A172 (cell line): ENCODE data around the gene MXRA7. TPM values are rescaled to one million over a fixed set of nuclear protein-coding genes. Genes with fewer than 3 reads are reported as not detected.
A peak's percentile ranks its signal among the peaks of the same experiment; 100 is the strongest.
"Not testable (repeated sequence)": the region's sequence is repeated elsewhere in the genome, so short reads cannot be mapped to it uniquely, and the experiment has no call there.

ENCODE experiments used
- DNase-seq: peaks from one replicate; pipeline ENCODE4 v3.0.0-alpha.2; 2015; ENCODE audit warnings: low spot score
- total RNA-seq: library from RNA; depleted of rRNA; stranded (reverse); fragments of >200 nt; shearing (Covaris generic); gene quantifications from 2 replicates; pipeline ENCODE4 v1.2.3, GENCODE V29; 2014

Gene MXRA7
- total RNA-seq, 1 experiment from 2014 or later, result 187 TPM

DNA sequence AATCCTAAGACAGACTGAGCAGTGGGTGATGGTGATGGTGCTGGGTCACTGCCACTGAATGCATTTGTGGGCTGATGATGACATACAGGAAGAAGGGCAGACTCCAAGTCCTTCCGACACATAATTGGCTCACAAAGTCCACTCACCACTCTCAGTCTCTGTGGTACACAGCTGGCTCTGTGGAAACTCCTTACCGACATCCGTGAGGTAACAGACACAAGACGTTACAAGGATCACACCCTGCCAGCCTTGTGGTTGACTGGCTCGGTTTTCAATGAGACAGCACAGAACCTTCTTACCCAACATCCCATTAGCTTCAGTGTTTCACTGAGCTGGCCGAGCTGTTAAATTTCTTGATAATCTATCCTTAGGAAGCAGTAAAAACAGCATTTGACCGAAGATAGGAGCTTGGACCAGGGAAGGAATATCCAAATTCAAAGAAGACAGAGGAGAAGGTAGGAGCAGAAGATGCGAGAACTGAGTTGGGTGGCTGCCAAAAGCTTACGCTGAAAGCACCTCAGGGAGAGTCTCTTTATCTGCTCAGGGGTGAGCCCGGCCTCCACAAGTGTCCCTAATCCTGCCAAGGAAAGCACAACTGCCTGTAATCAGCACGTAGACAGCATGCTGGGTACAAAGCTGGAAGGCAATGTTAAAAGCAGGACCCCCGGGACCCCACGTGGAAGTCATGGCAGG, 5.5 kb upstream of the MXRA7 start:
- peak; percentile 99 for DNase-seq

DNA sequence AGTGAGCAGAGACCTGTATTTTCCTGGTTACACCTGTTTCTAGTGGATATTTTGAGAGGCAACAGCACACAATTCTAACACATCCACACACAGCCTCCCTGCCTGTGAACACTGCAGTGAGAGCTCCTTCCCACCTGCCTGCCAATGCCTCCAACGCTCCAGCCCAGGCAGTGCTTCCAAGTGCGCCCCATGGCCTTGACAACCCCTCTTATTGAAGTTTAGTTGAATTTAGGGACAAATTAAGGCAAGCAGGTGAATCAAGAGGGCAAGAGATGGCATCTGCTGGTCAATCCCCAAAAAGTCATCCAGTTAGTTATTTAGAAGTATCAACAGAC, 4.7 kb upstream of the MXRA7 start:
- no peak for DNase-seq

- peak; percentile 52 for DNase-seq
These were observed 4.2 kb upstream of the MXRA7 start for GRCh38 chr17:76714822-76715495.

- DNase-seq, result no peak
These were observed 3.6 kb upstream of the MXRA7 start for GRCh38 chr17:76714336-76714735.

DNA sequence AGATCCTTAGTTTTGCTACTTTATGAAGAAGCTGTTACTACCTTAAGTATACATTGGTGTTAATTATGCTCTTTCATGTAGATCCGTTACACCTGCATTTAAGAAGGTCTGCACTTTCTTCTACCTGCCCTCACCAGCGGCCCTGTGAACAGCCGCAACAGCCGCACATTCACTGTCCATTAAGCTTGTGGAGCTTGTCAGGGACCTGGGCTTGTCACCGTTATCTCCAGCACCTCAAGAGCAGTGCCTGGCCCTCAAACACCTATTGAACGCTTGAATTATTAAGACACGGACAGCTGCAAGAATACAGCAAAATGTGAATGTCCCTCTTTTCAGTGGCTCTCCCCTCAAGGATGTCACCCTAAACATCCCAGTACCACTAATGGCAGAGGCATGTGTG, 3.0 kb upstream of the MXRA7 start:
- no peak for DNase-seq

DNA sequence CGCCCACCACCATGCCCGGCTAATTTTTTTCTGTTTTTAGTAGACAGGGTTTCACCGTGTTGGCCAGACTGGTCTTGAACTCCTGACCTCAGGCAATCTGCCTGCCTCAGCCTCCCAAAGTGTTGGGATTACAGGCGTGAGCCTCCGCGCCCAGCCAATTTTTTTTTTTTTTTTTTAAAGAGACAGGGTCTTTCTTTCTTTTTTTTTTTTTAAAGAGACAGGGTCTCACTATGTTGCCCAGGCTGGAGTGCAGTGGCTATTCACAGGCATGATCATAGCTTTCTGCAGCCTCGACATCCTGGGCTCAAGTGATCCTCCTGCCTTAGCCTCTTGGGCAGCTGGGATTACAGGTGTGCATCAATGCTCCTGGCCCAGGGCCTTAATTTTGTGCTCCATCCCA, 1.6 kb upstream of the MXRA7 start:
- DNase-seq, result not testable (repeated sequence)

DNA sequence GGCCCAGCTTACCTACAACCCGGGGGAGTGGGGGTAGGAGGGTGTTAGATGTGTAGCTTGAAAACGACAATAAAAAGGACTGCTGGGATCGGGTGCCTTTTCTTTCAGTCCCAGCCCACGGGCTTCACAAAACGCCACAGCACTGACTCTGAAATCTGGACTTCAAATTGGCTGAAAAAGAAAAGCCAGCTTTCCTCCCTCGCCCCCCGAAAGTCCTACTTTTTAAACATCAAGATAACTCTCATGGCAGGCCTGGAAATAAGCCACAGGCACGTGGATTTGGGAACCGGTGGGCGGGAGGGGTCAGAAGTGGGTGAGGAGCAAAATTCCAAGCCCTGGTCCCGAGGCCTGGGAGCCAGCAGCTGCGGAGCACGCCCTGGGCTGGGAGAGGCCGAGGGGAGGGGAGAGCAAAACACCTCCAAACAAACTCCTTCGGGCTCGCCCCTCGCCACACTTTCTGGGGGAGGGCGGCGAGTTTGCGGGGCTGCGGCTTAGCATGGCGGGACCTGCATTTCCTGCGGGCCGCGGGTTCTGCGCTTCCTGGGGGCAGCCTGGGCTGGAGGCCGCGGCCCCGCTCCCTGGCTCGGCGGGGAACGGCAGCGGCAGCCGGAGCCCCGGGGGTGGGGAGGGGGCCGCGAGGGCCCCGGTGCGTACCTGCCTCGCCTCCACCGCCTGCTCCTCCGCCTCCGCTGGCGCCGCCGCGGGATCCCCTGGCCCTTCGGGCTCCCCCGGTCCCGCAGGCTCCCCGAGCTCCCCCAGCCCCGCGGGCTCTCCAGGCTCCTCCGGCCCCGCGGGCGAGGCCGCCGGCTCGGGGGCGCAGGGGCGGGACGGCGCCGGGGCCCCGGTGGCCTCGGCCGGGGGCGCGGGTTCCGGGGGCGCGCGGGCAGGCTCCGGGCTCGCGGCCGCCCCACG, 558 bp downstream of the MXRA7 start:
- DNase-seq, result not testable (repeated sequence)

- DNase-seq, result peak; percentile 97
These were observed 1.5 kb downstream of the MXRA7 start for GRCh38 chr17:76709077-76709950.

DNA sequence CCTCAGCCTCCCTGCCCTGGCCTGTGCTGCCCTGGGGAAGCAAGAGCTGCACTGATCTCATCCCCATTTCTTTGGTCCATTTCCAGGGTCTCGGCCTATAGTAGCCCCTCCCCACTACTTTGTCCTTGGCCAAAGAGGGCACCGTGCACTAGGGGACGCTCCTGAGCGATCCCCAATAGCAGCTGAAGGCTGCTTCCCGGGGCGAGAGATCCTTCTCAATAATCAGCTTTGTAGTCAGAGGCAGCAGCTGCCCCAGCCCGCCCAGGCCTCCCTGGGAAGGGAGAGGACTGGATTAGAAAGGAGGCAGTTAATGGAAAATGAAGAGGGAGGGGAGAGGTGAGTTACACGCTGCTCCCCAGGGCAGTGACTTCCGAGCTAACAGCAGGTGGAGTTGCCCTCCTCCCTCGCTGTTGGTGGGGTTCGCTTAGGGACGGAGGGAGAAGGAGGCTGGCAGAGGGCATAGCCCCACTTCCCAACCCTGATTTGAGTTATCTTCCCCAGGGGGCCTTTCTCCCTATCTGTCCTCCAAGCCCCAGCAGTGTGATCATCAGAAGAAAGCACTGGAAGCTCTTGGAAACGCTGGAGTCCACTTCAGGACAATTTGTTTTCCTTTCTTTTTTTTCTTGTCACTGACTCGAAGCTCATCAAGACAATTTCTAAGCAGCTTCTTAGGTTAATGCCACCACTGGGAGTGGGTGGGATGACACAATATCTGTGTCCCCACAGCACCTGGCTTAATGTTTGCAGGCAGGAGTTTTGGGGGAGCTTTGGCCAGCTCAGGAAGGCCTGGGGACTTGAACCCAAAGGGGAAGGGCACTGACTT, 2.6 kb downstream of the MXRA7 start:
- no peak for DNase-seq

- DNase-seq, result no peak
These were observed 3.9 kb downstream of the MXRA7 start for GRCh38 chr17:76706817-76707216.

DNA sequence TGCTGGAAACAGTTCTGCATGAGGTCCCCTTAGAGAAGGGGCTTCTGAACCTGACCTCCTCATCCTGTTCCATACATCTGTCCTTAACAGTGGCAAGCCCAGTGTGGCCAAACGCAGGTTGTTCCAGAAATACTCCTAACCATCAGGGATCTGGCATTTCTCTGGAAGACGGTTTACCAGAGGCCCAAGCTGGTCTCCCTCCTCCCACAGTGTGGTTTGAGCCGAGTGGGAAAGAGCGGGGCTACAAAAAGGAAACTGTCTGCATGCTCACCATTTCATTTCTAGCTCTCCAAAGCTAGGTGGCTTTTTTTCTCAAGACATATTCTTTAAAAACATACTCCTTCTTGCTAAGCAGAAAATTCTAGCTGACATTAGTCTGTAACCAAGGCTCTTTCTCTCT, 6.0 kb downstream of the MXRA7 start:
- no peak for DNase-seq

DNA sequence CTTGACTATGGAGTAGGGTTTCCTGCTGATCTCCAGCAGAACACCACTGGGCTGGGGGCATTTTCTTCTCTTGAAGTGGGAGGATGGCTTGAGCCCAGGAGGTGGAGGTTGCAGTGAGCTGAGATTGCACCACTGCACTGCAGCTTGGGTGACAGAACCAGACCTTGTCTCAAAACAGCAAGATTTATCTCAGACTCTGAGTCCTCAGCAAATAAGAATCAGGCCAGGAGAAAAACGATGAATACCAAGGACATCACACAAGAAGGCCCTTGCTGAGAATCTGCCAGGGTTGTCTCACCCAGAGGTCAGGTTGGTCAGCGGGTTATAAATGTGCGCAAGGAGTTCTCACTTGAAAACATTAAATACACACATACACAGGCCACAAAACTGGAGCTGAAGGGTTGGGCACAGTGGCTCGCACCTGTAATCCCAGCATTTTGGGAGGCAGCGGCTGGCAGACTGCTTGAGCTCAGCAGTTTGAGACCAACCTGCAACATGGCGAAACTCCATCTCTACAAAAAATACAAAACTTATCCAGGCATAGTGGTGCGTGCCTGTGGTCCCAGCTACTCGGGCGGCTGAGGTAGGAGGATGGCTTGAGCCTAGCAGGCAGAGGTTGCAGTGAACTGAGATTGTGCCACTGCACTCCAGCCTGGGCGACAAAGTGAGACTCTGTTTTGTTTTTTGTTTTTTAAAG, 7.7 kb downstream of the MXRA7 start:
- no peak for DNase-seq

- DNase-seq, result no peak
These were observed 8.7 kb downstream of the MXRA7 start for GRCh38 chr17:76702076-76702475.

GRCh38 chr17:76701471-76701967, 9.2 kb downstream of the MXRA7 start:
- DNase-seq, result no peak

DNA sequence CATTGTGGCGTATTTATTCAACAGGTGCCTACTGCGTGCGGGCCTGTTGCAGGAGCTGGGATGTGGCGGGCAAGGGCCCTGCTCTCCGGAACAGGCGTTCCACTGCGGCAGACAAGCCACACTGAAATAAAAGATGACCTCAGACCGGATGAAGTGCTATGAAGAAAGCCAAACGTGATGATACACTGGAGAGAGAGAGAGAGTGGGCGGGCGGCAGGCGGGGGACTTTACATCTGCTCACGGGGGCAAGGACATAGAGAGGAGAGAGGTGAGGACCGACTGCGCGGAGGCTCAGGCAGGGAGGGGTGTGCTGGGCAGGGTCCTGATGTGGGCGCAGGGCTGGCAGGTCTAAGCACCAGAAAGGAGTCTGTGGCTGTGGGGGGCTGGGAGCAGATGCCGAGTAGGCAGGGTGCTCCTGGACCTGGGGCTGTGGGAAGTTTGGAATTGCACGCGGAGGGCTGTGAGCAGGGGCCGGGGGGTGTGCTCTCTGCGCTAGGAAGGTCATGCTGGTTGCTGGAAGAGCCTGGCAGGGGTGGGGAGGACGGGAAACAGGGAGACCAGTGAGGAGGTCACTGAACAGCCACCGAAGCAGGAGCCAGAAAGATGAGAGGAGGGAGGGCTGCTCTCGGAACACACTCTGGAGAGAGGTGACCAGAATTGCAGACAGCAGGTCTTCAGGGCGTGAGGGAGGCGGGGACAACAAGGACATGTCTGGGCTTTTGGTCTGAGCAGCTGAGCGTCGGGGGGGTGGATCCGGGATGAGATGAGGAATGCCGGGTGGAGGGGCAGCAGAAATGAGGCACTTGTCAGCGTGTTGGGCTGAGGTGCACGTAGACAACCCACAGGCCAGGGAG, 9.9 kb downstream of the MXRA7 start:
- no peak for DNase-seq

DNA sequence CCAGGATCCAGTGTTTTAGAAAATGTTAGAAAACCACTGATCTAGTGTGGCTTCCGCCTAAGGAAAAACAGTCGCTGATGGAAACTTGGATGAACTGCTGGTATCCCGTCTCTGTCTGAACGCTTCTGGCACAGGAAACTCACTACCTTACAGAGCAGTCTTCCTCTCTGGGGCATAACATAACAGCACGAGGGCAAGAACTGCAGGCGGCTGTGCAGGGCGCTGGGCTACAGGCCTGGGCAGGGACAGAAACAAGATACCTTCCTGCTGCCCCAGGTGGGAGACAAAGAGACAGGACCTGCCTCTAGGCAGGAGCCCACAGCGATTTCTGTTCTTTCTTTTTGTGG, 10.5 kb downstream of the MXRA7 start:
- DNase-seq, result no peak

- not testable (repeated sequence) for DNase-seq
These were observed 12.2 kb downstream of the MXRA7 start for GRCh38 chr17:76698466-76698977.

GRCh38 chr17:76697702-76698465, 12.9 kb downstream of the MXRA7 start:
- no peak for DNase-seq
